C4-2B (cell line): ENCODE measurements around the gene ERICH6.

Source experiments
- ZFX ChIP-seq: fragments of 450-650 bp; IDR thresholded peaks from 2 replicates; pipeline ENCODE4 v1.6.1; 2017
- TF ChIP-seq, protein P1 (sequence below): fragments of 450-650 bp; conservative IDR thresholded peaks from 2 replicates; pipeline ENCODE4 v1.5.1; 2017; ENCODE audit warnings: mild to moderate bottlenecking

DNA sequence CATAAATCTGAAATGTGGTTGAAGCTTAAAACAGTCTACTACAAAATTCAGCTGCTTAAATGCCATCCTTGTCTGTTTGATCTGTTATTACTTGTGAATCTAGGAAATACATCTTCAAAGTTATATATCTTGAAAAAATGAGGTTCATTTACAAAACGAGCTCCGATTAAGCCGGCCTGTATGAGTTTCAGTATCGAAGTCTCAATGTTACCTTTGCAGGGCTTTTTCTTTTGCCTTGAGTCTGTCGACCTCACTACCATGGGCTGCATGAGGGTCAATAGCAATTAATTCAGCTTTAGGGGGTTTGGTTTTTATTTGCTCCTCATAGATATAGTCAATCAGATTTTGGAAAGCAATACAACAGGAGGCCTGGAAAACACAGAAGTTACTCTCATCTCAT, 23.2 kb downstream of the ERICH6 start:
- TF ChIP-seq, protein P1, sequence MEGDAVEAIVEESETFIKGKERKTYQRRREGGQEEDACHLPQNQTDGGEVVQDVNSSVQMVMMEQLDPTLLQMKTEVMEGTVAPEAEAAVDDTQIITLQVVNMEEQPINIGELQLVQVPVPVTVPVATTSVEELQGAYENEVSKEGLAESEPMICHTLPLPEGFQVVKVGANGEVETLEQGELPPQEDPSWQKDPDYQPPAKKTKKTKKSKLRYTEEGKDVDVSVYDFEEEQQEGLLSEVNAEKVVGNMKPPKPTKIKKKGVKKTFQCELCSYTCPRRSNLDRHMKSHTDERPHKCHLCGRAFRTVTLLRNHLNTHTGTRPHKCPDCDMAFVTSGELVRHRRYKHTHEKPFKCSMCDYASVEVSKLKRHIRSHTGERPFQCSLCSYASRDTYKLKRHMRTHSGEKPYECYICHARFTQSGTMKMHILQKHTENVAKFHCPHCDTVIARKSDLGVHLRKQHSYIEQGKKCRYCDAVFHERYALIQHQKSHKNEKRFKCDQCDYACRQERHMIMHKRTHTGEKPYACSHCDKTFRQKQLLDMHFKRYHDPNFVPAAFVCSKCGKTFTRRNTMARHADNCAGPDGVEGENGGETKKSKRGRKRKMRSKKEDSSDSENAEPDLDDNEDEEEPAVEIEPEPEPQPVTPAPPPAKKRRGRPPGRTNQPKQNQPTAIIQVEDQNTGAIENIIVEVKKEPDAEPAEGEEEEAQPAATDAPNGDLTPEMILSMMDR, result no peak
- no peak for TF ChIP-seq ZFX
